A549 (cell line): ENCODE data around the gene WNT7B.

Experiments used
- POLR2A ChIP-seq: IDR thresholded peaks from 2 replicates; pipeline ENCODE4 v1.6.1; 2012; ENCODE audit warnings: mild to moderate bottlenecking, low read length
- TF ChIP-seq, protein P1 (sequence below): fragments of >200 bp; sonication (Bioruptor Twin); formaldehyde crosslinking; IDR thresholded peaks from 3 replicates; pipeline ENCODE4 v1.5.1; 2016

DNA sequence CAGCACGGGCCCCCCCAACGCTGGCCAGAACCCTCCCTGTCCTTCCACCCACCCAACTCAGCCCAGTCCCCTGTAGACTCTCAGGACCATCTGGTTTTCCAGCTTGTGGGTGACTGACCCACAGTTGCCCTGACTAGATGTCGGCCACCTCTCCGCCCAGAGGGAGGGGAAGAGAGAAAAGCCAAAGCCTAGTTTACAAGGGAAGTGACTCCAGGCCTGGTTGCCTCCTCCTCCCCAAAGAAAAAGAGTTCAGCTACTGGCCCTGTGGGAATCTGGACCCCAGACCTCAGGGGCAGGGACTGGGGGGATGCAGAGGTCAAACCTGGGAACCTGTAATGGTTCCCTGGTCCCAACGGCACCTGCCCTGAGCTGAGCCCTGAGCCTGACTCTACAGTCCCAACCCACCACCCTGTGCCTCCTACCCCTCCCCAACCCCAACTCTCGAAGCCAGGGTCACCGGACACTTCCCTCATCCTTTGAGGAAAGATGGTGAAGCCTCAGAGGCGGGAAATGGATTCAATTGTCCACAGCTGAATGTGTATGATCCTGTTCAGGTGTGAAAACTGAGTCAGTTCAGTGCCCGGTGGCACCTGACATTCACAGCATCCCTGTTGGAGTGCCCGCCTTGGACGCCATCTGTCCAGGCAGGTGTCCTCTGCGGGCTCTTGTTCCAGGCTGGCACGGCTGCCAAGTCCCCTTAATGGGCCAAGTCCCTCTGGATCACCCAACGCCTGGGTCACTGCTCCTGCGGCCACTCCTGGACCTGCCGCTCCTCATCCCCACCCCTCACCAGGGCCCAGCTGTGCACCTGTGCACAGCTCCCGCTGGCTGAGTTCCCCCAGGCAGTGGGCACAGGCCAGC is 21.0 kb upstream of the WNT7B start:
- TF ChIP-seq POLR2A, result no peak
- TF ChIP-seq, protein P1, sequence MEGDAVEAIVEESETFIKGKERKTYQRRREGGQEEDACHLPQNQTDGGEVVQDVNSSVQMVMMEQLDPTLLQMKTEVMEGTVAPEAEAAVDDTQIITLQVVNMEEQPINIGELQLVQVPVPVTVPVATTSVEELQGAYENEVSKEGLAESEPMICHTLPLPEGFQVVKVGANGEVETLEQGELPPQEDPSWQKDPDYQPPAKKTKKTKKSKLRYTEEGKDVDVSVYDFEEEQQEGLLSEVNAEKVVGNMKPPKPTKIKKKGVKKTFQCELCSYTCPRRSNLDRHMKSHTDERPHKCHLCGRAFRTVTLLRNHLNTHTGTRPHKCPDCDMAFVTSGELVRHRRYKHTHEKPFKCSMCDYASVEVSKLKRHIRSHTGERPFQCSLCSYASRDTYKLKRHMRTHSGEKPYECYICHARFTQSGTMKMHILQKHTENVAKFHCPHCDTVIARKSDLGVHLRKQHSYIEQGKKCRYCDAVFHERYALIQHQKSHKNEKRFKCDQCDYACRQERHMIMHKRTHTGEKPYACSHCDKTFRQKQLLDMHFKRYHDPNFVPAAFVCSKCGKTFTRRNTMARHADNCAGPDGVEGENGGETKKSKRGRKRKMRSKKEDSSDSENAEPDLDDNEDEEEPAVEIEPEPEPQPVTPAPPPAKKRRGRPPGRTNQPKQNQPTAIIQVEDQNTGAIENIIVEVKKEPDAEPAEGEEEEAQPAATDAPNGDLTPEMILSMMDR, result no peak
